Right atrium auricular region (tissue), 2 donors: Measurements from ENCODE around the gene FLNC. TPM values are rescaled to one million over a fixed set of nuclear protein-coding genes. Genes with fewer than 3 reads are reported as not detected.

ENCODE experiments used
- DNase-seq: peaks from one replicate; pipeline ENCODE4 v3.0.0-alpha.2; 2019; ENCODE audit warnings: low spot score
- H3K27ac ChIP-seq, 2 donors: fragments of 200-600 bp; sonication (generic); 1 replicate in 1 of 2; 2 replicates in 1 of 2; pipeline ENCODE4 v1.5.1; 2016 to 2019
- H3K27me3 ChIP-seq, 2 donors: fragments of 200-600 bp; sonication (generic); one replicate each; pipeline versions ENCODE4 v1.5.1 to v1.6.0; 2017 to 2019
- H3K36me3 ChIP-seq: fragments of 200-600 bp; sonication (generic); one replicate; pipeline ENCODE4 v1.5.1; 2016
- H3K4me1 ChIP-seq, 2 donors: fragments of 200-600 bp; sonication (generic); one replicate each; pipeline versions ENCODE4 v1.5.1 to v1.6.0; 2017 to 2019
- H3K4me3 ChIP-seq, 2 donors: fragments of 200-600 bp; sonication (generic); 1 replicate in 1 of 2; 2 replicates in 1 of 2; pipeline ENCODE4 v1.5.1; 2017 to 2019; ENCODE audit warnings: mild to moderate bottlenecking in 1 of 2, moderate library complexity in 1 of 2
- H3K9me3 ChIP-seq, 2 donors: fragments of 200-600 bp; sonication (generic); one replicate each; pipeline ENCODE4 v1.5.1; 2019
- total RNA-seq, 2 donors: library from RNA; depleted of rRNA; stranded (reverse); fragments of >200 nt; gene quantifications; one replicate each; pipeline ENCODE4 v1.1.0, GENCODE V29; 2016
- TF ChIP-seq, protein P1 (sequence below), 2 donors: fragments of 200-600 bp; sonication (generic); IDR thresholded peaks; one replicate each; pipeline ENCODE4 v1.5.1; 2019; ENCODE audit warnings: antibody characterized with exemption in 2 of 2

FLNC gene
- total RNA-seq, 2 donors from 2014 or later: 215 to 646 TPM

DNA sequence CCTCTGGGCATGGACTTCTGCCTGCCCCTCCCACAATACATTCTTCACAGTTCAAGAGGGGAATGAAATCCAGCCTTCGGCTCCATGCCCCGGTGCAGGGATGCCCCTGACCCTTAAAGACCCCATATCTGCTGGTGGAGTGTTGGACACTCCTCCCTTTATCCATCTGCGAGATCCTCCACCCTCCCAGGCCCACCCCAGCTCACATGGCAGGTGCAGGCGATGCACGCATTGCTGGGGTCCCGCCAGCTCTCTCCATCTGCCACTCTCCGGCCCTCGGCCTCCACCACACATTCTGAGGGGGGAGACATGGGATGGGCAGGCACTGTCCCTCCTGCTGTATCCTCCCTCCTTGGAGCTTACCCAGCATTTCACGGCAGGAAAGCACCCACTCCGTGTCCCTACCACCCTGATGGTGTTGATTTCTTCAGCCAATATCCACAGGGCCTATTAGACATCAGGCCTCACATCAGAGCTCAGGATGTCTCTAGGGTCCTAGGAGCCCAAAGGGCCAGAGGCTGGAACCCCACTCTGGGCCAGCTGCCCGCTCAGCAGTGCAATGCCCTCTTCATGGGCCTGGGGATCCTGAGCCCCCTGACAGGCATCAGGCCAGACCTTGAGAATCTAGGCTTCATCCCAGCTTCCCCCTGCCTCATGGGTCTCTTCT lies 50.7 kb downstream of the FLNC start:
- DNase-seq: no peak
- TF ChIP-seq, protein P1, sequence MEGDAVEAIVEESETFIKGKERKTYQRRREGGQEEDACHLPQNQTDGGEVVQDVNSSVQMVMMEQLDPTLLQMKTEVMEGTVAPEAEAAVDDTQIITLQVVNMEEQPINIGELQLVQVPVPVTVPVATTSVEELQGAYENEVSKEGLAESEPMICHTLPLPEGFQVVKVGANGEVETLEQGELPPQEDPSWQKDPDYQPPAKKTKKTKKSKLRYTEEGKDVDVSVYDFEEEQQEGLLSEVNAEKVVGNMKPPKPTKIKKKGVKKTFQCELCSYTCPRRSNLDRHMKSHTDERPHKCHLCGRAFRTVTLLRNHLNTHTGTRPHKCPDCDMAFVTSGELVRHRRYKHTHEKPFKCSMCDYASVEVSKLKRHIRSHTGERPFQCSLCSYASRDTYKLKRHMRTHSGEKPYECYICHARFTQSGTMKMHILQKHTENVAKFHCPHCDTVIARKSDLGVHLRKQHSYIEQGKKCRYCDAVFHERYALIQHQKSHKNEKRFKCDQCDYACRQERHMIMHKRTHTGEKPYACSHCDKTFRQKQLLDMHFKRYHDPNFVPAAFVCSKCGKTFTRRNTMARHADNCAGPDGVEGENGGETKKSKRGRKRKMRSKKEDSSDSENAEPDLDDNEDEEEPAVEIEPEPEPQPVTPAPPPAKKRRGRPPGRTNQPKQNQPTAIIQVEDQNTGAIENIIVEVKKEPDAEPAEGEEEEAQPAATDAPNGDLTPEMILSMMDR (IDR thresholded peaks at IDR 0.05): no peak
- no peaks in the 10 kb centered on the region for H3K36me3 ChIP-seq
- H3K4me1 ChIP-seq: peaks cover 0 to 10% of the 10 kb centered on the region in 2 donors
- H3K4me3 ChIP-seq: no peak overlapping the region
- no peaks in the 10 kb centered on the region for H3K27me3 ChIP-seq
- no peak overlapping the region for H3K27ac ChIP-seq
- H3K9me3 ChIP-seq: no peaks in the 10 kb centered on the region

DNA sequence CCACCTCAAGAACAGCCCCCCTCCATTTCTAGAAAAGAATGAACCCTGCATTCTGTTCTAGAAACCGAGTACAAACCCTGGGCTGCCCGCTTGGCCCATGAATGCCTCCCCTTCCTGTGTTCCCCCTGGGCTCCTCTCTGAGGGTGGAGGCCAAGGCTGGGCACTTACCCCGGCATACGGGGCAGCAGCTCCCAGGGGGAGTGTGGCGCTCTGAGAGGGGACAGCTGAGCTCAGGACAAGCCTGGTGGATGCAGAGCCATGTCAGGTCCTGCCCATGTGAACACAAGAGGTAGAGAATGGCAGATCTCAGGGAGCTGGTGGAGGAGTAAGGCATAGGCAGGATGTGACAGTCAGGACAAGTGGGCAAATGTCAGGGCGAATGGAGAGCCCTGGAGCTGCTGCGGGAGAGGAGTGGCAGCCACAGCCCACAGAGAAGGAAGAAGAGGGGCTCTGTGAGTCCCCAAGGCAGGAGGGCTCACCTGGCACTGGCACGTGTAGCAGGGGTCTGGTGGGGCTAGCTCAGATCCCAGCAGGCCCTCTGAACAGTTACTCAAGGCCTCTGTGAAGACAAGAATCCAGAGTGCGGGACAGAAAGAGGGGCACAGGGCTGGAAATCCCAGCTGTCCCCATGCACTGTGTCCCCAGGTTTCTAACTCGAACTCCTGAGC lies 51.4 kb downstream of the FLNC start:
- no peak overlapping the region for H3K4me3 ChIP-seq
- TF ChIP-seq, protein P1 (IDR thresholded peaks at IDR 0.05): no peak
- no peaks in the 10 kb centered on the region for H3K9me3 ChIP-seq
- no peak overlapping the region for H3K27ac ChIP-seq
- no peaks in the 10 kb centered on the region for H3K36me3 ChIP-seq
- H3K4me1 ChIP-seq: peaks cover 0 to 10% of the 10 kb centered on the region in 2 donors
- no peak for DNase-seq
- no peaks in the 10 kb centered on the region for H3K27me3 ChIP-seq

DNA sequence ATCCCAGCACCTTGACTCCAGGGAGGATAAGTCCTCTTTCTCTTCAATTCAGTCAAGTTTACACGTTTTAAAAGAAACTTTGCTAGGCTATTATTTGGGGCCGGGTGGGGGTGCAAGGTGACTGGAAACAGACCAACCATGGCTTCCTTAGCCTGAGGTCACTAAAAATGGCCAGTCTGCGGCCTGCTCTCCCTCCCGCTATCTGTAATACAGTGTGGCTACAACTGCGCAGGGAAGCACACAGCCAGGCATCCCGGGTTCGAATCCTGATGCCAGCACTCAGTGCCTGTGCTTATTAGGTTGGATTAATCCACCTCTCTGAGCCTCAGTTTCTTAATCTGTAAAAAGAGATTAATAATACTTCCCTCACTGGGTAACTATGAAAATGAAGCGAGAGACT lies 51.9 kb downstream of the FLNC start:
- H3K4me1 ChIP-seq: peaks cover 0 to 10% of the 10 kb centered on the region in 2 donors
- no peak for DNase-seq

DNA sequence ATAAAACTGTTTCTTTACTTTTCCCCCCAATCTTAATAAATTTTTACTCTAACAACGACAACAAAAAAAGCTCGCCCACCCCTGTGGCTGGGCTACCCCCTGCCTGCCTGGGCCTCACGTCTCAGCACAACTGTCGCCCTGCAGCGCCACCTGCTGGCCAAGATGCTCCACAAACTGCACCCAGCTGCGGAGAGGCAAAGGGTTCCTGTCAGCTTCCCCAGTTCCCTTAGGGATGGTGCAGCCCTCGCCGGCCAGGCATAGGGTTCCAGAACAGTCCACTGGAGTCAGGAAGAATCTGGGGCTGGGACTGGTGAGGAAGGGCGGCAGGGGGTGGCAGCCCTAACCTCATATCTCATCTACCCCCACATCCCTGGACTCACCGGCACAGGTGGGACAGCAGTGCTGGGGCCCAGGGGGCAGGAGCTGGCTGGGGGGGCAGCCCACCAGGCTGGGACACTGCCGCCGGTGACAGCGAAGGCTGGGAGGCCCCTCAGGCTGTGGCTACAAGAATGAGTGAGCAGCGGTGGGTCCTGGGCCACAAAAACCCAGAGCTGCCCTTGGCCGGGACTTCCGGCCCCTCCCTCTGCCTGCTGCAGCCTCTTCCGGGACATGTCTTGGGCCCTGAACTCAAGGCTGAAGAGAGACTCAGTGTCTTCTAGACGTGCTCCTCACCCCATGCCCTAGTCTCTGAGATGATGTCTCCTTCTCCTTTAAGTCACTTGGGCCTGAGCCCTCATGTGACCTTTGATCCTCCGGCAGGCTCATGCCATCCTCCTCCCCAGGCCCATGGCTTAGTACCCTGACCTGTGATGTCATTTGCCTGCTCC lies 53.6 kb downstream of the FLNC start:
- H3K4me1 ChIP-seq: peaks cover 0 to 10% of the 10 kb centered on the region in 2 donors
- no peaks in the 10 kb centered on the region for H3K36me3 ChIP-seq
- H3K27ac ChIP-seq: no peak overlapping the region
- H3K4me3 ChIP-seq: no peak overlapping the region
- no peaks in the 10 kb centered on the region for H3K27me3 ChIP-seq
- TF ChIP-seq, protein P1 (IDR thresholded peaks at IDR 0.05): peak; percentile 92 to 94
- peak; percentile 85 for DNase-seq
- H3K9me3 ChIP-seq: no peaks in the 10 kb centered on the region

More for the DNA sequence above, 51.9 kb downstream of the FLNC start:
- Histone ChIP-seq H3K4me3 (no peak overlapping the region), H3K27me3 (no peaks in the 10 kb centered on the region), H3K9me3 (no peaks in the 10 kb centered on the region), H3K36me3 (no peaks in the 10 kb centered on the region), H3K27ac (no peak overlapping the region)
- TF ChIP-seq, protein P1 (IDR thresholded peaks at IDR 0.05): no peak

DNA sequence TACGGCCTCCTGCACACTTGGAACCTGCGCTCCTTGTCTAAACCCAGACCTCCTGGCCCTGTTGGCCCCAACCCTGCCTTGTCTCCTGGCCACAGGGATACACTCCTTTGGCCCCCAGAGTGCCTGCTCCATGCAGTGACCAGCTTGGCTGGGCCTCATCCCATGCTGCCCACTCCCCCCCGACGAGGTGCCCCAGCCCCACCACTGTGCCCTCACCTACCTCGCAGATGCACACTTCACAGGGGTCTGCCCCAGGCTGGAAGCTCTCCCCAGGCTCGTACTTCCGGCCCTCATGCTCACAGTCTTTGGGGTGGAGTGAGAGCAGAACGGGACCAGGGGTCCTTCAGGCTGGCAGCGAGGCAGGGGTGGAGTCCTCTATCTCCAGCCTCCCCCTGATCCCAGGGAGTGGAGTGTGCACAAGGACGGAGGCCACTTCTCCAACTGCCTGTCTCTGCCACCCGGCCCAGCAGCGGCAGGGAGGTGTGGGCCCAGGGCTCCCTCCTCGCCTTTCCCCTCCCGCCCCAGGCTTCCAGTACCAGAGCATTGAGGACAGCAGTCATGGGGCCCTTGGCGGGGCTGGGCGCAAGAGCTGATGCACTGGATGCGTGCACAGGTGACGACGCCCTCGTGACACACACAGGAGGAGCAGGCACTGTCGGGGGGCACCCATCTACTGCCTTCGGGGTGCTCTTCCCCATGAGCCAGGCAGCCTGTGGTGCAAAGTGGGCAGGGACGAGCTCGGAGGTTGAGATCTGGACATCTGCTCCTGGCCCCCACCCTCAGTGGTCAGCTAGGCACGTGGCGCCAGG lies 54.6 kb downstream of the FLNC start:
- Histone ChIP-seq H3K36me3 (no peaks in the 10 kb centered on the region), H3K4me3 (no peak overlapping the region), H3K27me3 (no peaks in the 10 kb centered on the region), H3K27ac (no peak overlapping the region), H3K9me3 (no peaks in the 10 kb centered on the region), H3K4me1 (peaks cover 0 to 9% of the 10 kb centered on the region in 2 donors)
- DNase-seq: no peak
- TF ChIP-seq, protein P1 (IDR thresholded peaks at IDR 0.05): no peak
